ENCODE measurements around the gene GLP2R.

GLP2R gene

DNA sequence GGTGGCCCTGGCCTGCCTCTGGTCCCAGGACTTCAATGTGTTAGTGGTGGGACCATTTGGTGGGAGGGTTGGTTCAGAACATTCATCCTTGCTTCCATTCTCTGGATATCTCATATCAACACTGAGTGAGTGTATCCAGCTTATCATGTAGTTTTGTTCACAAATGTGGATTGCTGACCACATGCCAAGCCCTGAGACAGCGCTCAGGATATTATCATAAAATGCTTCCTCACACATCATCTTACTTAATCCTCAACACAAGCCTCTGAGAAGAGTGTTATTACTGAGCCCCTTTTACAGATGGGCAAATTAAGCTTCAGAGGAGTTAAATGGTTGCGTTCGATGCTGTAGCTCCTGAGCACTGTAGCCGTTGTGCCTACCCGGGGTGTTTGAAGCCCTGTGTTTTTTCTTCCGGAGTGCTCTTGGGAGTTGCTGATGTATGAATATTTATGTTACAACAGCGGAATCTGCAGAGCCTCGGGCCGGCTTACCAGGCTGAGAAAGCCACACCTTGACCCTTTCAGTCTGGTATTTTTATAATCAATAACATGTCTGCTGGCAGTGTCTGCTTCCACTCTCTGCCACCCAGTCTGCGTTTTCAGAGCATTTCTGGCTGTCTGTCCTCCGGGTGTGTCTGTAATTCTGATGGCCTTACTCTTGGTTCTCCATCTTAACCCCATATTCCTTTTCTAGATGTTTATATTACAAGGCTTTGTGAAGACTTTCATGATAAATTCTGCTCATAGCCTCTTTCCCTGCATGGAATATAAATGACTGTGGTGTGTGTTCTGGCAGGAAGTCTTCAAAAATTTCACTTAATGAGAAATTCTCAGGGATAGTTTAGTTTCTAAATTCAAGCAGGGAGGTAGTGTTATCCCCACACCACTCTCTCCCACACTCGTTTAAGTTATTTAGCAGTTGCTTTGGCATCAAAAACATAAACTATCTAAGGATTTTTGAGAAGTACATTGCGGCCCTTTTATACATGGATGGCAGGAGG lies 2.9 kb downstream of the GLP2R start:
- H3K4me3 Mint-ChIP-seq, result no peak overlapping the region
- no peaks in the 10 kb centered on the region for H3K9me3 Mint-ChIP-seq
- H3K36me3 Mint-ChIP-seq, result no peaks in the 10 kb centered on the region
- H3K27ac Mint-ChIP-seq, result no peak overlapping the region
- ATAC-seq (no peak), DNase-seq (ENCODE audit: low spot score in 2 of 2) (no peak)
- H3K4me1 Mint-ChIP-seq, result no peaks in the 10 kb centered on the region

GRCh38 chr17:9829343-9829742 lies 3.6 kb downstream of the GLP2R start:
- Mint-ChIP-seq H3K36me3 (no peaks in the 10 kb centered on the region), H3K27ac (no peak overlapping the region), H3K4me1 (no peaks in the 10 kb centered on the region), H3K4me3 (no peak overlapping the region), H3K9me3 (no peaks in the 10 kb centered on the region)
- ATAC-seq (no peak), DNase-seq (ENCODE audit: low spot score in 2 of 2) (no peak)

DNA sequence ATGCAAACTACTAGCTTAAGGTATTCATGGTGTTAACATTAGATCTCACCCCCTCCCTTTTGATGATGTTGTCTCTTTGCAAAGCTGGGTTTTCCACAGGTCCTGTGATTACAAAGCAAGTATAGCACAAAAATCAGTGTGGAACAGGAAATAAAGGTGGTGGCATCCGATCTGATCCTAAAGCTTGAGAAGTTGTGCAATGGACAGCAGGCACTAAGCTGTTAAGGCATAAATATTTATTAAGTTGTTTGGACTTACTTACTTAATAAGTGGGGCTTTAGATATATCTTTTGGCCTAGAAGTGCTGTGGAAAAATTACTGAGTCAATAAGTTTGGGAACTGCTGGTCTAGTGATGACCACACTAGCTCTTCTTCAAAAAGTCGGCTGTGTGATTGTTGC lies 5.0 kb downstream of the GLP2R start:
- H3K9me3 Mint-ChIP-seq, result no peaks in the 10 kb centered on the region
- H3K4me1 Mint-ChIP-seq, result no peaks in the 10 kb centered on the region
- no peaks in the 10 kb centered on the region for H3K36me3 Mint-ChIP-seq
- H3K4me3 Mint-ChIP-seq, result no peak overlapping the region
- DNase-seq (ENCODE audit: low spot score in 2 of 2) (no peak), ATAC-seq (no peak)
- no peak overlapping the region for H3K27ac Mint-ChIP-seq

- H3K27ac Mint-ChIP-seq, result no peak overlapping the region
- H3K4me3 Mint-ChIP-seq, result no peak overlapping the region
- ATAC-seq (no peak), DNase-seq (ENCODE audit: low spot score in 2 of 2) (no peak)
- no peaks in the 10 kb centered on the region for H3K36me3 Mint-ChIP-seq
- H3K9me3 Mint-ChIP-seq, result no peaks in the 10 kb centered on the region
- H3K4me1 Mint-ChIP-seq, result no peaks in the 10 kb centered on the region
Measured at GRCh38 chr17:9833922-9834321, 8.2 kb downstream of the GLP2R start.

GRCh38 chr17:9837551-9838471 lies 12.1 kb downstream of the GLP2R start:
- DNase-seq (ENCODE audit: low spot score in 2 of 2), result no peak
- ATAC-seq, result no peak
- Mint-ChIP-seq H3K4me1 (no peaks in the 10 kb centered on the region), H3K27ac (no peak overlapping the region), H3K36me3 (no peaks in the 10 kb centered on the region), H3K9me3 (no peaks in the 10 kb centered on the region), H3K4me3 (no peak overlapping the region)

- Mint-ChIP-seq H3K4me3 (no peak overlapping the region), H3K36me3 (no peaks in the 10 kb centered on the region), H3K4me1 (no peaks in the 10 kb centered on the region), H3K9me3 (no peaks in the 10 kb centered on the region), H3K27ac (no peak overlapping the region)
- DNase-seq (ENCODE audit: low spot score in 2 of 2) (no peak), ATAC-seq (no peak)
Measured at GRCh38 chr17:9839433-9839832, 13.7 kb downstream of the GLP2R start.

DNA sequence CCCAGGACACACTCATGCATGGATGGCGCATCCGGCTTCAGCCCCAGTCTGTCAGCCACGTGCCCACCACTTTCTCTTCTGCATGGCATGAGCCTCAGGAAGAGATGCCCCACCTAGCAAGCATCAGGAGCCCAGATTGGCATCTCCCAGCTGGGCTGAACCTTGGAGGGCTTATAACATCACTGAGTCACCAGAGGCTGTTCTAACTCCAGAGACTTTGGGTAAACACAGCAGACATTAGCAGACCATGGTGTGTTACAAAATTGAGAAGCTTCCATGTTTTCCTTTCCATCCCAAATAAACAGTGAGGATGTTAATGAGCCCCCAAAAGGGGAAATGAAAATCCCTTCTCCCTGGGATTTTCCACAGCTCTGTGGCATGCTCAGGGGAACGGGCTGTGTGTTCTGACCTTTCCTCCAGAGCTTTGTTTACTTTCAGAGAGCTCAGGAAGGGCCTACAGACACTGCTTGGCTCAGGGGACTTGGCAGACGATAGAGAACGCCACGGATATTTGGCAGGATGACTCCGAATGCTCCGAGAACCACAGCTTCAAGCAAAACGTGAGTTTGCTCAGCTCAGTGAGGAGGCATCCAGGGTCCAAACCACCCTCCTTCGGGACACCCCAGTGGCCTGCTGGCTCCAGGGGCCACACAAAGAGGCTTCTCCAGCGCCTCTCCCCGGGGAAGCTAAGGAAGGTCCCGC lies 16.5 kb downstream of the GLP2R start:
- Mint-ChIP-seq H3K4me1 (no peaks in the 10 kb centered on the region), H3K4me3 (no peak overlapping the region), H3K27ac (no peak overlapping the region), H3K9me3 (no peaks in the 10 kb centered on the region), H3K36me3 (no peaks in the 10 kb centered on the region)
- DNase-seq (ENCODE audit: low spot score in 2 of 2) (no peak), ATAC-seq (no peak)

- Mint-ChIP-seq H3K27ac (no peak overlapping the region), H3K4me3 (no peak overlapping the region), H3K36me3 (no peaks in the 10 kb centered on the region), H3K9me3 (no peaks in the 10 kb centered on the region), H3K4me1 (no peaks in the 10 kb centered on the region)
- ATAC-seq, result no peak
- DNase-seq (ENCODE audit: low spot score in 2 of 2), result no peak
Measured at GRCh38 chr17:9843152-9844010, 17.7 kb downstream of the GLP2R start.

- no peaks in the 10 kb centered on the region for H3K36me3 Mint-ChIP-seq
- no peaks in the 10 kb centered on the region for H3K4me1 Mint-ChIP-seq
- H3K9me3 Mint-ChIP-seq, result no peaks in the 10 kb centered on the region
- no peak overlapping the region for H3K27ac Mint-ChIP-seq
- ATAC-seq (no peak), DNase-seq (ENCODE audit: low spot score in 2 of 2) (no peak)
- no peak overlapping the region for H3K4me3 Mint-ChIP-seq
Measured at GRCh38 chr17:9844153-9844552, 18.4 kb downstream of the GLP2R start.

DNA sequence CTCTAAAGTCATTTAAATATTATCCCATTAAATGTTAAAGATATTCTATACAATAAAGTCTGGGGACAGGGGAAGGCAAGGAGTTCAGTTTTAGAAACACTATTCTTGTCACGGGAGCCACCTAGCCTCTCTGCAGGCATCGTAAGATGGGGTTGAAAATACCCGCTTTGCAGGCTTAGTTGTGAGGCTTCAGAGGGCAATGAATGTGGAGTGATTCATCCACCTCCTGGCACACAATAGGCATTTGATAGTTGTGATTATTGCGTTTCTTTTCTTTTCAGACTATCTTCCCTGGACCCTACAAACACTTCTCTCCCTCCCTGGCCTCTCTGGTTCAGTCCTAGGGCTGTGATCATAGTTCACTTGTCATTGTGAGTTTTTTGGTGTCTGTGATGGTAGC lies 19.6 kb downstream of the GLP2R start:
- H3K4me3 Mint-ChIP-seq, result no peak overlapping the region
- no peaks in the 10 kb centered on the region for H3K36me3 Mint-ChIP-seq
- no peaks in the 10 kb centered on the region for H3K4me1 Mint-ChIP-seq
- no peaks in the 10 kb centered on the region for H3K9me3 Mint-ChIP-seq
- DNase-seq (ENCODE audit: low spot score in 2 of 2), result no peak
- ATAC-seq, result no peak
- no peak overlapping the region for H3K27ac Mint-ChIP-seq

DNA sequence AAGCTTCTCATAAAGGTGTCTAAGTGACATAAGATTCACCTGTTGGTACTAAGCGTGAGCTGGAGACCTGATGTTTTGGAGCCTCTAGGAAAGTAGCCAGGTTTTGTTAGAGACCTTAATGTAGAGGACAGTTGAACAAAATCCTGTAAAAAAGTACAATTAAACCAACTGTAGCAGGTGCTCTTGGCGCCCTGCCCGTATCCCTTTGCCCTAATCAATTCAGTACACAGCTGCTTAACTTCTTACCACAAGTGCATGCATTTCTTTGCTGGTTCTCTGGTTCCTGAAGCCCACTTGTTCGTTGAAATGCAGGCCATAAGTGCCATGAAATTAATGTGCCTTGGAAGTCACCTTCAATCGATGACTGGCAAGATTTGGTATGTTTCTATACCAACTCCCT lies 24.4 kb downstream of the GLP2R start:
- Mint-ChIP-seq H3K4me3 (no peak overlapping the region), H3K4me1 (no peaks in the 10 kb centered on the region), H3K27ac (no peak overlapping the region)

DNA sequence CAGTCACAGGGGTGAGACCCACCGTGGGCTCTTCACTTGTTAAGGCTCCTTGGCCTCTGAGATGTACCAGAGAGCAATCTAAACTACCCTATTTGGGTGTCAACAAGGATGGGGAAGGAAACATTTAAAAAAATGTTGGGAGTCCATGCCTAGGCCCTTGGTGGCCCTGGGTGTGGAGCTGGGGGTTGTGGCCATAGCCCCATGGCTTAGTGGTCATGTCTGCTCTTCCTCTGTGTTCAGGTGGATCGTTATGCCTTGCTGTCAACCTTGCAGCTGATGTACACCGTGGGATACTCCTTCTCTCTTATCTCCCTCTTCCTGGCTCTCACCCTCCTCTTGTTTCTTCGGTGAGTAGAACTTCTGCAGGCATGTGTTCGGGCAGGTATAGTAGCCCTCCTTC lies 28.5 kb downstream of the GLP2R start:
- H3K9me3 Mint-ChIP-seq, result peaks cover 2% of the 10 kb centered on the region
- H3K4me1 Mint-ChIP-seq, result no peaks in the 10 kb centered on the region
- H3K4me3 Mint-ChIP-seq, result no peak overlapping the region
- ATAC-seq, result no peak
- no peak for DNase-seq (ENCODE audit: low spot score in 2 of 2)
- H3K36me3 Mint-ChIP-seq, result no peaks in the 10 kb centered on the region
- H3K27ac Mint-ChIP-seq, result no peak overlapping the region

More for the DNA sequence above, 24.4 kb downstream of the GLP2R start:
- no peaks in the 10 kb centered on the region for H3K36me3 Mint-ChIP-seq
- DNase-seq (ENCODE audit: low spot score in 2 of 2) (no peak), ATAC-seq (no peak)
- no peaks in the 10 kb centered on the region for H3K9me3 Mint-ChIP-seq

GRCh38 chr17:9855036-9855435 lies 29.3 kb downstream of the GLP2R start:
- DNase-seq (ENCODE audit: low spot score in 2 of 2), result no peak
- Mint-ChIP-seq H3K4me1 (no peaks in the 10 kb centered on the region), H3K36me3 (no peaks in the 10 kb centered on the region), H3K4me3 (no peak overlapping the region), H3K27ac (no peak overlapping the region), H3K9me3 (peaks cover 2% of the 10 kb centered on the region)
- no peak for ATAC-seq

DNA sequence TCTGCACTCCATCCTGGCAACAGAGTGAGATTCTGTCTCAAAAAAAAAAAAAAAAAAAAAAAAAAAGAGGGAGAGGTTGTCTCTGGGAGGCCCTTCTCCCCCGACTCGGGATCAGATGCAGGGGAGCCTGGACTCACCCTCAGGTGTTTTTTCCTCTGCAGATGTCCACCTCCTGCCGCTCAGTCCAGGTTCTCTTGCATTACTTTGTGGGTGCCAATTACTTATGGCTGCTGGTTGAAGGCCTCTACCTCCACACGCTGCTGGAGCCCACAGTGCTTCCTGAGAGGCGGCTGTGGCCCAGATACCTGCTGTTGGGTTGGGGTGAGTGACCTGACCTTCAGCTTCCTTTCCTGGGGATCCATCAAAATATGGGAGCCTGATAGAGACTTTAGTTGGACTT lies 34.1 kb downstream of the GLP2R start:
- Mint-ChIP-seq H3K4me1 (no peaks in the 10 kb centered on the region), H3K4me3 (no peak overlapping the region), H3K36me3 (no peaks in the 10 kb centered on the region), H3K9me3 (peaks cover 2% of the 10 kb centered on the region), H3K27ac (no peak overlapping the region)
- no peak for ATAC-seq
- no peak for DNase-seq (ENCODE audit: low spot score in 2 of 2)

Data from stimulated activated effector memory CD8-positive, alpha-beta T cell treated with anti-CD3 and anti-CD28 coated beads, Interleukin-12 subunit alpha, Interleukin-12 subunit beta, amount 100 ng/mL, for 72 hours (primary cell).